Urinary bladder (tissue), 4 donors: ENCODE results near the gene DLGAP3. TPM values are rescaled to one million over a fixed set of nuclear protein-coding genes. Genes with fewer than 3 reads are reported as not detected.
A peak's percentile ranks its signal among the peaks of the same experiment; 100 is the strongest.

Experiments
- DNase-seq: peaks from one replicate; pipeline ENCODE4 v3.0.0-alpha.2; 2015; ENCODE audit errors: extremely low spot score
- H3K27ac ChIP-seq: one replicate; pipeline ENCODE4 v1.5.1; 2013; ENCODE audit warnings: low read depth, mild to moderate bottlenecking, moderate library complexity
- H3K36me3 ChIP-seq: one replicate; pipeline ENCODE4 v1.6.1; 2013; ENCODE audit warnings: mild to moderate bottlenecking, moderate library complexity; ENCODE audit not compliant: insufficient read depth
- H3K4me1 ChIP-seq: one replicate; pipeline ENCODE4 v1.6.1; 2013; ENCODE audit warnings: mild to moderate bottlenecking, moderate library complexity; ENCODE audit not compliant: insufficient read depth
- H3K4me3 ChIP-seq: one replicate; pipeline ENCODE4 v1.5.1; 2013; ENCODE audit warnings: low read depth, low read length
- WGBS: extraction: QIAGEN DNeasy Blood & Tissue Kit; methylation state at CpG from one replicate; pipeline ENCODE4 v1.1.7; 2013; 5-methylcytosine and 5-hydroxymethylcytosine counted together
- polyA plus RNA-seq: library from polyadenylated mRNA; stranded (reverse); fragments of 200-250 nt; gene quantifications from one replicate; pipeline ENCODE4 v1.2.3, GENCODE V29; 2013
- total RNA-seq: library from RNA; depleted of rRNA; stranded (reverse); fragments of >200 nt; gene quantifications from one replicate; pipeline ENCODE4 v1.2.3, GENCODE V29; 2014
- donor health status: healthy with polysubstance abuse.
- donor health status: healthy.

DLGAP3 gene
- total and polyA plus RNA-seq, 2 donors = 0.29 TPM; not detected in 1

DNA sequence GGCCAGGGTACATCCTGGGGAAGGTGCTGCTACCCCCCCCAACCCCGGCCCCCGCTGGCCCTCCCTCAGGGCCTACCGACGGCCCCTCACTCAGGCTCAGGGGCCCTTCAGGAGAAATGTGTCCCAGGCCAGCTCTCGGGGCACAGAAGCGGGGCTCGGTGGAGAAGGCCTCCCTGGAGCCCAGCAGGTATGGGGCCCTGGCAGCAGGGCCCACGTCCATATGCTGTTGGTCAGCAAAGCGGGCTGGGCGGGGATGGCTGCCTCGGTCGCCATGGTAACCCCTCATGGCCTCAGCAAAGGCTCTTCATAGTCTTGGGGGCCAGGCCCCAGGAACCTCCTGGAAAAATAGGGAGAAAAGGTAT lies 24.4 kb downstream of the DLGAP3 start:
- no peaks in the 10 kb centered on the region for H3K4me1 ChIP-seq
- H3K4me3 ChIP-seq = no peak overlapping the region
- H3K27ac ChIP-seq = no peak overlapping the region
- no peak for DNase-seq
- 85% methylated on average over 12 of the region's 12 CpGs for WGBS
- no peaks in the 10 kb centered on the region for H3K36me3 ChIP-seq

GRCh38 chr1:34904236-34905097 lies 25.0 kb downstream of the DLGAP3 start:
- Histone ChIP-seq H3K36me3 (no peaks in the 10 kb centered on the region), H3K4me1 (no peaks in the 10 kb centered on the region), H3K27ac (no peak overlapping the region), H3K4me3 (no peak overlapping the region)
- no peak for DNase-seq
- WGBS = 90% methylated on average over 33 of the region's 33 CpGs

- H3K27ac ChIP-seq = no peak overlapping the region
- no peak overlapping the region for H3K4me3 ChIP-seq
- H3K4me1 ChIP-seq = no peaks in the 10 kb centered on the region
- no peak for DNase-seq
- 61% methylated on average over 7 of the region's 7 CpGs for WGBS
- no peaks in the 10 kb centered on the region for H3K36me3 ChIP-seq
Measured at GRCh38 chr1:34901919-34902318, 27.5 kb downstream of the DLGAP3 start.

DNA sequence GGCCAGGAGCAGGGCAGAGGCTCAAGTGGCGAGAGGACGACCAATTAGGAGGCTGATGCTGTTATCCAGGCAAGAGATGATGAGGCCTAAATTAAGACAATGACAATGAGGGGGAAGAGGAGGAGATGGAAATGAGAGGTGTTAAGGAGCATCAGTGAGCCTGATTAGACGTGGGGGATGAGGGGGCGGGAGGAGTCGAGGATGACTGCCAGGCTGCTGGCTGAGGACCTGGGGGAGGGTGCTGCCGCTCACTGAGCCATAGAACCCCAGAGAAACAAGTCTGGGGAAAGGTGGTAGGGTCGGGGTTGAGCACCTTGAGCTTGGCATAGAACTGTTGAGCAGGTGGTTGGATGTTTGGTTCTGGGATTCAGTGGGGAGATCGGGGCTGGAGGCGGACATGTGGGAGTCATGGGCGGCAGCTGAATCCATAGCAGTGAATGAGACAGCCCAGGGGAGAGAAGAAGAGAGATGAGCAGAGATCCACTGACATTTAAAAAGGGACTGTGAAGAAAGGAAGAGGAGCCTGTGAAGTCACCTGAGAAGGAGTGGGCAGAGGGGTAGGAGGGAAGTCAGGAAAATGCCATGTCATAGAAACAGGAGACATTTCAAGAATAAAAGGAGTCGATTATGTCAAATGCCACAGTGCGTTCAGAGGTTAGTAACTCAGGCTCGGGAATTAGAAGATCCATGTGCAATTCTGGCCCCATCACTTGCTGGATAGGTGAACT lies 28.5 kb downstream of the DLGAP3 start:
- H3K27ac ChIP-seq = no peak overlapping the region
- no peak overlapping the region for H3K4me3 ChIP-seq
- no peak for DNase-seq
- WGBS = 67% methylated on average over 13 of the region's 13 CpGs
- H3K4me1 ChIP-seq = no peaks in the 10 kb centered on the region
- no peaks in the 10 kb centered on the region for H3K36me3 ChIP-seq

- WGBS = 87% methylated on average over 16 of the region's 16 CpGs
- no peaks in the 10 kb centered on the region for H3K36me3 ChIP-seq
- DNase-seq = no peak
Measured at GRCh38 chr1:34899906-34900305, 29.5 kb downstream of the DLGAP3 start.

DNA sequence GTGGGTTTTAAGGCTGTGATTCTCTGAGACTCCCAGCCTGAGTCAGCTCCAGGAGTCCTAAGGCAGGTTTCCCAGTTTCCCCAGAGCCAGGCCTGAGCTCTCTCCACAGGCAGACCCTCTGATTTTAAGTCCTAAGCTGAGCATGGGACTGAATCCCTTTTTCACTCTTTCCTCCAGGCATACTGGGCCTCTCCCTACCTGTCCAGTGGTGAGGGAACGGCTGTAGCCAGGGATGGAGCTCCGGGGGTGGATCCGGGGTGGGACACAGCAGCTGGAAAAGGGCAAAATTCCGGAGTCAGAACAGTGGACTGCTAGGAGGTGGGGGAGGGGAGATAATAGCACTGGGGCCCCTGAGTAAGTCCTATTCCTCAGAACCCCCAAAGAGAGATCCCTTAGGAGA lies 30.0 kb downstream of the DLGAP3 start:
- H3K36me3 ChIP-seq = no peaks in the 10 kb centered on the region
- no peak for DNase-seq
- WGBS = 81% methylated on average over 4 of the region's 4 CpGs
- H3K27ac ChIP-seq = no peak overlapping the region
- H3K4me1 ChIP-seq = no peaks in the 10 kb centered on the region
- H3K4me3 ChIP-seq = no peak overlapping the region

More at GRCh38 chr1:34899906-34900305, 29.5 kb downstream of the DLGAP3 start:
- no peak overlapping the region for H3K4me3 ChIP-seq
- H3K4me1 ChIP-seq = no peaks in the 10 kb centered on the region
- H3K27ac ChIP-seq = no peak overlapping the region

DNA sequence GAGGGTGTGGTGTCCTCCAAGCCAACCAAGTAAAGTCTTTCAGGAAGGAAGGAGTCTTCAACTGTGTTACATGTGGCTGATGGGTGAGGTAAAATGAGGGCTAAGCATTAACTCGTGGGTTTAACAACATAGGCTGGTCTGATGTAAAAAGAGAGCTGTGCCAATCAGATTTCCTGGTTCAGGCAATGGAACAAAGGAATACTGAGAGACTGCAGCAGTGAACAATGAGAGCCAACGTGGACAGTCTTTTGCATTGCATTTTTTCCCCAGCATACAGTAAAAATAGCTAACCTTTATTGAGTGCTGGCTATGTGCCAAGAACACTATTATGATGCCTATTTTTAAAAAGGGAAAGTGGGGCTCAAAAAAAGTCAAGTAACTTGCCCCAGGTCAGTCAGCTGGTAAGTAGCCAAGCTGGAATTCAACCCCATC lies 31.1 kb downstream of the DLGAP3 start:
- WGBS = 24% methylated on average over 2 of the region's 2 CpGs

DNA sequence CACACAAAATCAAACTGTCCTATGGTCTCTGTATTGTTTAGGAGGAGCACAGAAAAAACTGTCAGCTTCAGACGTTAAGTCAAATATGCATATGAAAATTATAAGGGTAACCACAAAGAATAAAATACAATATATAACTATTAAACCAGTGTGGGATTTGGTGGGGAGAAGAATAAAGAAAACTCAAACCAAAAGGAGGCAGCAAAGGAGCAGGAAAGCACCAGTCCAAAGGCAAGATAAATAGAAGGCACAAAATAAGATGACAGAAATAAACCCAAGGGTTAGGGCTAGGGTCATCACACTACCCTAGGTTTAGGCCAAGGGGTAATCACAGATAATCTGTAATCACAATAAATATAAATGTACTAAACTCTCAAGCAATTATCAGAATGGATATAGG lies 32.8 kb downstream of the DLGAP3 start:
- Histone ChIP-seq H3K4me3 (no peak overlapping the region), H3K27ac (no peak overlapping the region), H3K36me3 (no peaks in the 10 kb centered on the region), H3K4me1 (no peaks in the 10 kb centered on the region)
- WGBS = 74% methylated on average over 1 of the region's 1 CpG
- no peak for DNase-seq

More for the DNA sequence above, 31.1 kb downstream of the DLGAP3 start:
- H3K27ac ChIP-seq = no peak overlapping the region
- DNase-seq = no peak
- no peaks in the 10 kb centered on the region for H3K4me1 ChIP-seq
- no peak overlapping the region for H3K4me3 ChIP-seq
- H3K36me3 ChIP-seq = no peaks in the 10 kb centered on the region

- H3K36me3 ChIP-seq = no peaks in the 10 kb centered on the region
- DNase-seq = no peak
- no peak overlapping the region for H3K4me3 ChIP-seq
- 41% methylated on average over 4 of the region's 4 CpGs for WGBS
- no peaks in the 10 kb centered on the region for H3K4me1 ChIP-seq
- no peak overlapping the region for H3K27ac ChIP-seq
Measured at GRCh38 chr1:34889705-34890104, 39.7 kb downstream of the DLGAP3 start.

- Histone ChIP-seq H3K36me3 (no peaks in the 10 kb centered on the region), H3K4me1 (no peaks in the 10 kb centered on the region), H3K4me3 (no peak overlapping the region), H3K27ac (no peak overlapping the region)
- no peak for DNase-seq
- 93% methylated on average over 4 of the region's 4 CpGs for WGBS
Measured at GRCh38 chr1:34887593-34887992, 41.9 kb downstream of the DLGAP3 start.

DNA sequence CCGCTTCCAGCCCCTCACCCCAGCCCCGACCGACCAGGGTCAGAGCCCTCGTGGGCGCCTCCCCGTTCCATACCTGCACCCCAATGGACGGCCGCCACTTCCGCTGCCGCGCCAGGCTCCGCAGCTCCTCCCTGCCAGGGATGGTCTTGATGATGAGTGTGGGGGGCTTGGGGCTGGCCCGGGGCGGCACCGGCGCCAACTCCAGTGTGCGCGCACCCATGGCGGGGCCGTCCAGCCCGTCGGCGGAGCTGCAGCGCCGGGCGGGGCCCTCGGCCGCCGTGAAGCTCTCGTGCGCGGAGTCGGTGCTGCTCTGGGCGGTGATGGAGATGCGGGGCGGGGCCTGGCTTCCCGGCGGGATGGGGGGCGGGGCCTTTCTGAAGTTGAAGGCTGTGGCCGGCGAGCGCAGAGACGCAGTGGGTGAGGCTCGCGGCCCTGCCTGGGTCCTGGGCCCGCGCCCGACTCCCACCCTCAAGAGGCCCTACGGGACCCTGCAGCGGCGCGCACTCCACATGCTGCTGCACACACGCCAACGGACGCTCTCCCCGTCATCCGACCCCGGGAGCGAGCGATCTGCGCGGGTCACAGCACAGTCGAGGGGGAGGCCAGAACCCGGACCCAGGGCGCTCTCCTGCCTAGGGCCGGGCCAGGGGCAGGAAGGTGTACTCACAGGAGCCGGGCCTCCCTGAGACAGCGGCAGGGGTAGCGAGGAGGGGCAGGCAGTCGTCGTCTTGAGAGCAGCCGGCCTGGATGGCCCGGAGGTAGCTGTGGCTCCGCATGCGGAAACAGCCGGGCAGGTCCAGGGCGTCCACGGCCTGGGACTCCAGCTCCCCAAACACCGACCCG lies 43.8 kb downstream of the DLGAP3 start:
- Histone ChIP-seq H3K27ac (no peak overlapping the region), H3K4me3 (peak overlapping the region; percentile 36), H3K36me3 (no peaks in the 10 kb centered on the region), H3K4me1 (no peaks in the 10 kb centered on the region)
- no peak for DNase-seq
- 2% methylated on average over 80 of the region's 80 CpGs for WGBS

DNA sequence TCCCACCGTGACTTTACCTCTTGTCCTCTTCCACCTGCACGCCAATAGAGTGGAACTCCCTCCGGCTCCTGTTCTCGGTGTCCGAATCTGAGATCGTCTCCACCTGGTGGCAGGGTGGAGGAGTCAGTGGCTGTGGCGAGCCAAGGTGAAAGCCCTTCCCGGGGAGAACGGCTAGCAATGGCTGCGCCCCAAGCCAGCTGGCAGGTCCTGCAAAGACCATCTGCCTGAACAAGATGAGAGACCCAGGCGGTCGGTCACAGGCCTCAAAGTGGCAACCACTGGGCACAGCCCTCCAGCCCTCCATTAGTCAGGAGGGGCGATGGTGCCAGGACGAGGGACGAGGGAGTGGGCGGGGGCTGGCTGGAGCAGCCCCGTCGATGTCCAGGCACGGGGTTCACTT lies 44.5 kb downstream of the DLGAP3 start:
- Histone ChIP-seq H3K4me3 (no peak overlapping the region), H3K4me1 (no peaks in the 10 kb centered on the region), H3K27ac (no peak overlapping the region), H3K36me3 (no peaks in the 10 kb centered on the region)
- WGBS = 20% methylated on average over 19 of the region's 19 CpGs
- no peak for DNase-seq

GRCh38 chr1:34884536-34884935 lies 44.9 kb downstream of the DLGAP3 start:
- no peak for DNase-seq
- WGBS = 50% methylated on average over 3 of the region's 3 CpGs
- H3K36me3 ChIP-seq = no peaks in the 10 kb centered on the region
- H3K27ac ChIP-seq = no peak overlapping the region
- H3K4me3 ChIP-seq = no peak overlapping the region
- no peaks in the 10 kb centered on the region for H3K4me1 ChIP-seq
